Stimulated activated CD8-positive, alpha-beta memory T cell treated with anti-CD3 and anti-CD28 coated beads, Interleukin-7, amount 100 ng/mL, for 1 hour (primary cell): ENCODE measurements around the gene ZNF584.
"Not testable (repeated sequence)": the region's sequence is repeated elsewhere in the genome, so short reads cannot be mapped to it uniquely, and the experiment has no call there.

Experiments used
- DNase-seq, 2 donors: peaks; one replicate each; pipeline ENCODE4 v3.0.0-alpha.2; 2020; ENCODE audit warnings: low read depth in 2 of 2

ZNF584 gene

DNA sequence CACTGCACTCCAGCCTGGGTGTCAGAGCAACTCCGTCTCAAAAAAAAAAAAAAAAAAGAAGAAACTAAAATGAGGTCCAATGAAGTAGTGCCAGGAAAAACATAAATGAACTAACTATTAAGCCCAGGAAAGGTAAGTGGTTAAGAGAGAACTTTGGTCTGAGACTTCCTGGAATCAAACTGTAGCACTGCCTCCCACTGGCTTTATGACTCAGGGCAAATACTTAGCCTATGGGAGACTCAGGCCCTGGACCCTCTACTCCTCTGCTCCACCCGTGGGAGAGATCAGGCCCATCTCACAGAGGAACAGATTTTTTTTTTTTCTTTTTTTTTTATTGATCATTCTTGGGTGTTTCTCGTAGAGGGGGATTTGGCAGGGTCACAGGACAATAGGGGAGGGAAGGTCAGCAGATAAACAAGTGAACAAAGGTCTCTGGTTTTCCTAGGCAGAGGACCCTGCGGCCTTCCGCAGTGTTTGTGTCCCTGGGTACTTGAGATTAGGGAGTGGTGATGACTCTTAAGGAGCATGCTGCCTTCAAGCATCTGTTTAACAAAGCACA is 4.5 kb upstream of the ZNF584 start:
- not testable (repeated sequence) for DNase-seq

DNA sequence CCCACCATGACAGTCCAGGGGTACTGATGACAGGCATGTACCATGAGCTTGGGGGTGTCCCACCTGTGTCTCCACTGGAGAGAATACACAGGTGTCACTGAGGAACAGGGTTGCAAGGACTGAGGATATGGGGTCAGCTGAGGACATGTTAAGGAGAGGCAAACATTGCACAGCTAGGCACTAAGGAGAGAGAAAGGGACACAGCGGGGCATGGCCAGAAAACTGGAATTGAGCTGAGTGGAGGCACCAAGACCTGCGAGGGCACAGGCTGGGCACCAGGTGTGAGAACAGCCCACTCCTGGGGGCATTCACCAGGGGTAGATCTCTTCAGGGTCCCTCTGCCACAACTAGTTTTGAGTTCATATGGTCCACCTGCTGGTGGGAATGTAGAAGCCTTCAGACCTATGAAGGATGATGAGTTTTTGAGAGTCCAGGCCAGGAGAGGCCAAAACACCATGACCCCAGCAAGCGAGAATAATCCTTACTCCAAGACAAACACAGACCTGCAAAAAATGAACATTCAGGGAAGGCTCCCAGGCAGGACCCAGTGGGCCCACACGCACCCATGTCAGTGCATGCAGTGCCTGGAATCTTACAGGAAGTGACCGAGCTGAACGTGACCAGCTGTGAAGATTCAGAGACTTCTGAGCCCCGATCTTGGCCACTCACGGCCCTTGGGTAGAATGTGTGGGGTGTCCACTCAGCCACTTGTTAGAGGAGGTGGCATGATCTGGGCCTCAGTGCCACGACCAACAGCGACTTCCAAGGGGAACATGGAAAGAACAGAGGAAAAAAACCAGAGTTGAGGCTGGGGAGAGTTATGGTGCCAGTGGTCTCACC is 1.4 kb upstream of the ZNF584 start:
- DNase-seq, result no peak

DNA sequence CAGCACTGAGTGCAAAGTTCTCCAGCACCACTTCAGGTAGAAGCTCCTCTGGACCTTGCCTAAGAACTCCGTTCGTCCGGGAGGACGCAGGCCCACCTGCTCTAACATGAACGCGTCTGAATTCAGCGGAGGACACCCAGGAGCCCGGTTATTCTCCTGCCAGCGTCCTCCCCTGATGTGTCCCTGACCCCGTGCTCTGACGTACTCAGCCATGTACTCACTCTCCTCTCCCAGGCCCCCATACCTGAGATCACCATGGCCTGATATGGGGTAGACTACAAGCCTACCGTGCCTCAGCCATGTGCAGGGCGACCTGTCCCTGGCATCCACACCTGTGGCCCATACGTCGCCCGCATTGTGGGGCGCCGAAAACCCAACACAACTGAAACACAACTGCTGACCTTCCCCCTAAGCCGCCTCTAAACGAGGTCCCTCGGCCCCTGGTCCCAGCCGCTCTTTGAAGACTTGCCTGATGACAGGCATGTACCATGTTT is 744 bp upstream of the ZNF584 start:
- no peak for DNase-seq

DNA sequence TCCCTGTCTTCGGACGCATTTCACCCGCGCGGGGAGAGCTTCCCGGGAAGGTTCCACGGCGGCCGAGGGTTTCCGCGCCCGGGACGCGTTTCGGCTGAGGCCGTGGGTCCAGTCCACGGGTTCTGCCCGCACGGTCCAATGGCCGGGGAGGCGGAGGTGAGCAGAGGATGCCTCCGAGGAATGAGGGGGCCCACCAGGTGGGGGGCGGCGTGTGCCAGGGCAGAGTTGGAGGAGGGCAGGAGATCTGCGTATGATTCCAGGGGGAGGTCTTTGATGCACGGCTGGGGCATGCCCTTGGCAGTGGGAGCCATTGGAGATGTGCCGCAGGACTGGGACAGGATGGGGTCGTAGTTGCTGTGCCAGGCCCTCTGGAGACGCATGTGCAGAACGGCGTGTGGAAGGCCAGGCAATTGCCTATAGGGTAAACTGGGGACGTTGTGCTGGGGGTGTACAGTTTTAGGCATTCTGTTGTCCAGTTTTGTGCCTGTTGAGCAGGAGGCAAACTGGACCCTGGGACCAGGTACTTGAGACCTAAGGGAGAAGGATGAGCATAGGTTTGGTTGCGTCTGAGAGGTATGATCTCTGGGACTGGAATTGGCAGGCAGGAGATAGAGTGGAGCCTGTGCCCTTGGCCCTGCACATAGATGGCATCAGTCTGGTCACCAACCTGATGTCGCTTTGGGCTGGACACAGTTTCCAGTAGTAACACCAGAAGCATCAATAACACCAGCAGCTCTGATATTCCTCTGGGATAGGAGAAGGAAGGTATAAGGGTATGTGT is 751 bp downstream of the ZNF584 start:
- DNase-seq, result no peak

DNA sequence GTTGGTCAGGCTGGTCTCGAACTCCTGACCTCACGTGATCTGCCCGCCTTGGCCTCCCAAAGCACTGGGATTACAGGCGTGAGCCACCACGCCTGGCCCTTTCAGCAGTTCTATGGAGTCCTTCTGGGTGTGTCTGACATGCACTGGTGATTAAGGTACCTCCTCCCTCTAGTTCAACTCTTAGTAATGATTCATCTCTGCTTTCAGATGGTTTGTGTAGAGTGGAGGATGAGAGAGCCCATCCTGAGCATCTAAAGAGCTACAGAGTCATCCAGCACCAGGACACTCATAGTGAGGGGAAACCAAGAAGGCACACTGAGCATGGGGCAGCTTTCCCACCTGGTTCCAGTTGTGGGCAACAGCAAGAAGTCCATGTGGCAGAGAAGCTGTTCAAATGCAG is 8.2 kb downstream of the ZNF584 start:
- no peak for DNase-seq

DNA sequence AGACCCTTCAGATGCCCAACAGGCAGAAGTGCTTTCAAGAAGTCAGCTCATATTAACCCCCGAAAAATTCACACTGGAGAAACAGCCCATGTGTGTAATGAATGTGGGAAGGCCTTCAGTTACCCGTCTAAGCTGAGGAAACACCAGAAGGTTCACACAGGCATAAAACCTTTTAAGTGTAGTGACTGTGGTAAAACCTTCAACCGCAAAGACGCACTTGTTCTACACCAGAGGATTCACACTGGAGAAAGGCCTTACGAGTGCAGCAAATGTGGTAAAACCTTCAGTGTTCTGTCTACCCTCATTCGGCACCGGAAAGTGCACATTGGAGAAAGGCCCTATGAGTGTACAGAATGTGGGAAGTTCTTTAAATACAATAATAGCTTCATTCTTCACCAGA is 8.6 kb downstream of the ZNF584 start:
- DNase-seq, result no peak

DNA sequence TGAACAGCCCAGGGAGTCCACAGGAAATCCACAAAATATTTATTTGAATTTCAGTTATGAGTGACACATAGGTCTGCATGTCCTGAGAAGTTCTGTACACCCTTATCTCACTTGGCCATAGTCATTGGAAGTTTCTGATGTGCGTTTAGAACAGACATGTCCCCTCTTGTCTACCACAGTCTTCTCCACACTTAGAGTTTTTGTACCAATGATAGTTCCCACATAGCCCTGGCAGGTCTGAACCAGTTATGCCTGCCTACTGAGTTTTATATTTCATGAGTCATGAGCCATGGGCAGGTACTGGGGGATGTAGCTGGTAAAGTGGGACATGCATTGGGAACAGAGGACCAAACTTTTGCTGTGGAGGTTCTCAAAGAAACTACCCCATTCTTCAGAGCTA is 20.2 kb downstream of the ZNF584 start:
- no peak for DNase-seq

DNA sequence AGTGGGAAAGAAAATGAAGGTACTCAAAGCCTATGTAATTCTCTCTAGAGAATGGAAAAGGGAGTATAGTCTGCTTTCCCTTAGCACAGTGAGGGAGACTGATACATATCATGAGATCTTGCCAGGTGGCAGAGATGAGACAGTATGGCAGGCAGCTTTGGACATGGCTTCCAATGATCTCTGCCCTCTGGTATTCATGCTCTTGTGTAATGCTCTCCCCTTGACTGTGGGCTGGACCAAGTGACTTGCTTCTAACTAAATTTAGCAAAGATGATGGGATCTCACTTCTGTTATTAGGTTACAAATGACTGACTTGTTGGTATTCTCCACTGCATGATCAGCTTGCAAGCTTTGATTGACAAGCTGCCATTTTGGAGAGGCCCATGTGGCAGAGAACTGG is 21.3 kb downstream of the ZNF584 start:
- no peak for DNase-seq

DNA sequence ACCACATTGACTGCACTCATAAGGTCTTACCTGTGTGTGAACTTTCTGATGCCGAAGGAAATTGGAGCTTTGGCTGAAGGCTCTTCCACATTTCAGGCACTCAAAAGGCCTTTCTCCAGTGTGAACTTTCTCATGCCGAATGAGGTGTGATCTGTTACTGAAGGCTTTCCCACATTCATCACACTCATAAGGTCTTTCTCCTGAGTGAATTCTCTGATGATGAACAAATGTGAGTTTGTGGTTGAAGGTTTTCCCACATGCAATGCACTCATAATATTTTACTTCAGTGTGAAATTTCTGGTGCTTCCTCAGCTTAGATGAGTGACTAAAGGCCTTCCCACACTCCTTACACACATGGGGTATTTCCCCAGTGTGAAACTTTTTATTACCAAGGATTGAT is 25.8 kb downstream of the ZNF584 start:
- DNase-seq, result no peak

DNA sequence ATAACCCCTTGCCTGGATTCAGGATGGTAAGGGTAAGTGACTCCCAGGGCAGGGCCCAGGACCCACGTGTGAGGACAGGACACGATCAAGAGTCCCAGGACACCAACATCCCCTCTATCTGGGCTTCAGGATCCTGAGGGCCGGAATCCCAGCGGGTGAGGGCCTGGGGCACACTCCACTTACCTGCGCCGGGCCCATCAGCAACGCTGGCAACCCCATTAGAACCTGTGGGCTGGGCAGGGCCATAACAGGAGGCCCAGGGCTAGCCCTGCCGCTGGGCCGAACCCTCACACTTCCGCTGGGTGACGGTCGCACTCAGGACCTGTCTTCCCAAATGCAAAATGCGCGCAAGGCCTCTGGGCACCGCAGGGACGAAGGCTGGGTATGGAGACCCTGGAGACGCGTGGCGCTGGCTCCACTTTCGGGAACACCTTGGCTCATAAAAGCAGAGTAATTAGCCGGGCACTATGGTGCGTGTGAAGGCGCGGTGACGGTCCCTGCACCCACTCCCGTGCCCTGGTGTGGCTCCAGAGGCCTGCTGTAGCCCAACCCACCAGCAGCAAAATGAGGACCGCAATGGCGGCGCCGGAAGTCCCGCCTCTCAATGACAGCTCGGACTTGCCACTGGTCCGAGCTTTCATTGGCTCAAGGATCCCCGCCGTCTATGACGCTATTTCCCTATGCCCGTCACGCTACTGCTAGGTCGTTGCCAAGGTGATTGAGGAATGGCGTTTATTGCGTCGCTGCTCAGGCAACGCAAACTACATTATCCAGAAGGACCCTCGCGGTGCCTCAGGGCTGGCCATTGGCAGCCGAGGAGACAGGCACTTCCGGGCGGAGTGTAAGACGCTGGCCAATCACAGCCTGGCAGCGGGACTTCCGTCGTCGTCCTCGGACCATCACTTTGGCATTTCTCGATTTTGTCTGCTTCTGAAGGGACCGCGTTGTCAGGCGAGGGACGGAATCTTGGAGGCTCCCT is 31.4 kb downstream of the ZNF584 start, which contains the start of gene ZNF132:
Gene ZNF132, minus strand, starts transcription at position 578 of the 979 bp plus-strand sequence. Its CDS starts 332 bp downstream, at position 246.
- peak; percentile 84 to 85 for DNase-seq

DNA sequence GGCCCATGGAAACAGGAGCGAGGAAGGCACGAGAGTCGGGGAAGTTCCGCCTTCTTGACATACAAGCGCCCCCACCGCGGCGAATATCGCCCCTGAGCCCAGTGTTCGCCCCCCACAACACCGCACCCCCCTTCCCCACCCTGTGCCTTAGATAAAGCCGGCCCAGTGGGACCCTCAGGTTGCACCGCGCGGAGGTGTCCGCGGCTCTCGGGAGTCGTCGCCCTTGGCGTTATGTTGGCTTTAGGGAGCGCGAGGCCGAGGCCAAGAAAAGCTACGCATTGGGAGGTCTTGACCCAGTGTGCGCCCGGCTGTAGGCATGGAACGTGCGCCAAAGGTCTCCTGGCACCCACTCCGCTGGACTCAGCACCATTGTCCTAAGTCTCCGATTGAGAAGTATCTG is 32.1 kb downstream of the ZNF584 start:
- no peak for DNase-seq

DNA sequence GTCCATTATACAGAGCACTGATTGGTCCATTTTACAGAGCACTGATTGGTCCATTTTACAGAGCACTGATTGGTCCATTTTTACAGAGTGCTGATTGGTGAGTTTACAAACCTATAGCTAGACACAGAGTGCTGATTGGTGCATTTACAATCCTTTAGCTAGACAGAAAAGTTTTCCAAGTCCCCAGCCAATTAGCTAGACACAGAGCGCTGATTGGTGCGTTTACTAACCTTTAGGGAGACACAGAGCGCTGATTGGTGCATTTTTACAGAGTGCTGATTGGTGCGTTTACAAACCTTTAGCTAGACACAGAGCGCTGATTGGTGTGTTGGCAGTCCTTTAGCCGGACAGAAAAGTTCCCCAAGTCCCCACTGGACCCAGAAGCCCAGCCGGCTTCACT is 34.5 kb downstream of the ZNF584 start:
- DNase-seq, result not testable (repeated sequence)

DNA sequence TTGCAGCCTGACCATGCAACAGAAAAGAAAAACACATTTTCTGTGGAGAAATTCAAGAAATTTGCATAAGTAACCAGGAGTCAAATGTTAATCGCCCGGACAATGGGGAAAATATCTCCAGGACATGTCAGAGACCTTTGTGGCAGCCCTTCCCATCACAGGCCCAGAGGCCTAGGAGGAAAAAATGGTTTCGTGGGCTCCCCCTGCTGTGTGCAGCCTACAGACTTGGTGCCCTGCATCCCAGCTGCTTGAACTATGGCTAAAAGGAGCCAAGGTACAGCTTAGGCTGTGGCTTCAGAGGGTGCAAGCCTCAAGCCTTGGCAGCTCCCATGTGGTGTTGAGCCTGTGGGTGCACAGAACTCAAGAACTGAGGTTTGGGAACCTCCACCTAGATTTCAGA is 40.4 kb downstream of the ZNF584 start:
- not testable (repeated sequence) for DNase-seq

DNA sequence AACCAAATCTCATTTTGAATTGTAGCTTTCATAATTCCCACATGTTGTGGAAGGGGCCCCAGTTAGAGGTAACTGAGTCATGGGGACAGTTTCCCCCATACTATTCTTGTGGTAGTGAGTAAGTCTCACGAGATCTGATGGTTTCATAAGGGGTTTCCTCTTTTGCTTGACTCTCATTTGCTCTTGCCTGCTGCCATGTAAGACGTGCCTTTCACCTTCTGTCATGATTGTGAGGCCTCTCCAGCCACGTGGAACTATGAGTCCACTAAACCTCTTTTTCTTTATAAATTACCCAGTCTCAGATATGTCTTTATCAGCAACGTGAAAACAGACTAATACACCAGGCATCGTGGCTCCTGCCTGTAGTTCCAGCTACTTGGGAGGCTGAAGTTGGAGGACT is 41.5 kb downstream of the ZNF584 start:
- not testable (repeated sequence) for DNase-seq

DNA sequence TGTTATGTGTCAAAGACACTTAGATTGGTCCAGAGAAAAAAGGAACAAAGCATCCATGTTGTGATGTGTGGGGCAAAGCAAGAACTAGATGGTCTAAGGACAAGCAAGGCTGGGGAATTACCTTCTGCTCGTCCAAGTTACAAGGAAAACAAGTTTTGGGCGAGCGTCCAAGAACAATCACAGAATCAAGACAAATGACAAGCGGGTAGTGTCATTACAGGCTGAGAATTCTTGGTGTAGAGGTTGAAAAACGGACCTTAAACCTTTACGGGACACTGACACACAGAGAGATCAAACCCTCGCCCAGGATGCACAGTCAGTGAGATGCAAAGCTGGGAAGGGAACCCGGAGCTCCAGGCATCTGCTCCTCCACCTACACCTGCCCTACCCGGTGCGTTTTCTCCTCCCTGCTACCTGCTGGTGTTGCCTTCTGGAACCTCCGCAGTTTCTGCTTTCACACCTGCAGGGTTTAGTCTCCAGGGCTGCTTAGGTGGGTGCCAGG is 42.5 kb downstream of the ZNF584 start:
- DNase-seq, result no peak

DNA sequence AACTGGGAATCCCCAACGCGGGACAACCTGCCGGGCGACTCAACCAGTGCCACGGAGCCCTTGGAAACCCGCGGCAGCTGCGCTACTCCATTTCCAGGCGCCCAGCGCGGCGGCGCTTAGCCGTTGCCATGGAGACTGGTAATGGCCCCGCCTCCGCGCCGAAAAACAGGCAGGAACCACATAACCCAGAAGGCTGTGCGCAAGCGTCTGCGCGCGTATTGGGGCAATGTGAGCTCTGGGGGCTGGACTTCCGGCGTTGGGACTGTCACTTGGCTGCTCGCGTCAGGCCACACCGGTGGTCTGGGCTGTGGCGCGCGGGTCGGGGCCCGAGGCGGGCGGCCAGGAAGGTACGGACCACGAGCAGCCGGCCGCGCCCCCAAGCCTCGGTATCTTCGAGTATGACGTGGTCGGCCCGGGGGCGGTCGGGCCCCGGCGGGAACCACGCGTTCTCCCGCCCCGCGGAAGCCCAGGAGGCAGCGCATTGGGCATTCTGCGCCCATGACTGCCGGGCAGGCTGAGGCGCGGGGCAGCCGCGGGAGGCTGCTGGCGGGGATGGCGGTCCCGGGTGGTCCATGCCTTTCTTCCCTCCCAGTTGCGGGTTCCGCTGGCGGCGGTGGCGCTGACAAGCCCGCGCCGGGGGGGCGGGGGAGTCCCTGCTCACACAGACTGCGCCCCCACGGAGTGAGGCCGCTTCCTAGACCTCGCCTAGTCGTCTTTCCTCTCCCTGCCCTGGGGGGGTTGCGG is 43.1 kb downstream of the ZNF584 start, which contains the start of gene ZNF324B:
Gene ZNF324B, plus strand, starts transcription at position 265 of the 744 bp plus-strand sequence. CDS start 2,080 bp downstream, outside the sequence.
- DNase-seq, result peak; percentile 92 to 94

DNA sequence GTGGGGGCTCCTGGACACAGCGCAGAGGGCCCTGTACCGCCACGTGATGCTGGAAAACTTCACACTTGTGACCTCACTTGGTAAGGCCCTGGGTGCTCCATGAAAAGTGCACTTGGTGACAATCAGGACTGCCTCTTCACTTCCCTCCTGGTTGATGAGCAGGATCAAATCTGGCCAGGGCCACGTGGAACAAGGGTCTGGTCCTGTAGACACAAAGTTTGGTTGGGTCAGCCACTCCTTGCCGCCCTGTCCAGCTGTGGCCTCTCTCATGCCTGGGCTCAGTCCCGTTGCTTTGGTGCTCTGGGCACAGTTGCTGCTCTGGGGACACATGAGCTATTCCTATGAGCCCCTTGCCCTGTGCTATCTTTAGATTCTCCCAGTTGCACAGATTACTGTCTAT is 45.3 kb downstream of the ZNF584 start:
- no peak for DNase-seq

DNA sequence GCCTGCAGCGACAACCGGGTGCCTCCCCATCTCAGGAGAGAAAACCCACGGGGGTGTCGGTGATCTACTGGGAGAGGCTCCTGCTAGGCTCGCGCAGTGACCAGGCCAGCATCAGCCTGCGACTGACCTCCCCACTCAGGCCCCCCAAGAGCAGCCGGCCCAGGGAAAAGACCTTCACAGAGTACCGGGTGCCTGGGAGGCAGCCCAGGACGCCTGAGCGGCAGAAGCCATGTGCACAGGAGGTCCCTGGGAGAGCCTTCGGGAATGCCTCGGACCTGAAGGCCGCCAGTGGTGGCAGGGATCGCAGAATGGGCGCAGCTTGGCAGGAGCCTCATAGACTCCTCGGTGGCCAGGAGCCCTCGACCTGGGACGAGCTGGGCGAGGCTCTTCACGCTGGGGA is 46.9 kb downstream of the ZNF584 start:
- no peak for DNase-seq

DNA sequence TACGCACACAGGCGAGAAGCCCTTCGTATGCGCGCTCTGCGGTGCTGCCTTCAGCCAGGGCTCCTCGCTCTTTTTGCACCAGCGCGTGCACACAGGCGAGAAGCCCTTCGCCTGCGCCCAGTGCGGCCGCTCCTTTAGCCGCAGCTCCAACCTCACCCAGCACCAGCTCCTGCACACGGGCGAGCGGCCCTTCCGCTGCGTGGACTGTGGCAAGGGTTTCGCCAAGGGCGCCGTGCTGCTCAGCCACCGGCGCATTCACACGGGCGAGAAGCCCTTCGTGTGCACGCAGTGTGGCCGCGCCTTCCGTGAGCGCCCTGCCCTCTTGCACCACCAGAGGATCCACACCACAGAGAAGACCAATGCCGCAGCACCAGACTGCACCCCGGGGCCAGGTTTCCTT is 47.7 kb downstream of the ZNF584 start:
- no peak for DNase-seq

DNA sequence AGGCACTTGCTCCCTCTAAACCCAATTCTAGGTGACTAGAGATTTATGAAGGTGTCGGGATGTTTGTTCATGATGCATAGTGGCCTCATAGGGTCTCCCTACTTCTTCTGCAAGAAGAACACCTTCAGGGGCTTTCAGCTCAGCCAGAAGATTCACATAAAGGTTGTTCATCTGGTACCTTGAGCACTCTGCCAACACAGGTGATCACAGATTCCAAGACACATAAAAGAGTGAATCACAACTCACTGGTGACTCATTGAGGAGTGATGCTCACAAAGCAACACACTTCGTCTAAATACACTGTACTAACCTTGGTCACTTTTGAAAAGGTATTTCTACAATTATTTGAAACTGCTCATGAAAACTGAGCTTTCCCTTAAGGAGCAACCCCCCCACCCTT is 51.6 kb downstream of the ZNF584 start:
- DNase-seq, result no peak
